NCI-H345 (cell line): ENCODE data around the gene POGLUT3.

Experiments
- DNase-seq: peaks from one replicate; lab custom pipeline; 2025; lab: John Stamatoyannopoulos, UW

The POGLUT3 gene

DNA sequence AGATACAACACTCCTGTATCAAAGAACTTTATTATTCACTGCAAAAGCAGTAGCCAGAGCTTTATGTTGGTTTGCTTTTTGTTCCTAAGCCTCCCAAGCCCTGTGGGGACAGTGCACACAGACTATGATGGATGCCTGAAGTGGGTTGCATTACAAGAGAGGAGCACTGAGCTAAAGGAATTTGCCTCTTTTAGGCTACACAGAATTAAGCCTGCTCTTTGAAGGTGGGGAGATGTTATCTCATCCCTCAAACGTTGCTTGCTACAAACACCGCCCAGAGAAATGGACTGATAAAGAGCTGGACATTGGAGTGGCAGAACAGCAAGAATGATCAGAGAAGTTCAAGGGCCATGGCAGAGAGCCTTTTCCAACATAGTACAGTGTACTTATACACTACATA is 2.5 kb upstream of the POGLUT3 start:
- no peak for DNase-seq

- no peak for DNase-seq
Observed at GRCh38 chr11:108500169-108500568, 2.0 kb upstream of the POGLUT3 start.

- no peak for DNase-seq
Observed at GRCh38 chr11:108498816-108499408, 728 bp upstream of the POGLUT3 start.

DNA sequence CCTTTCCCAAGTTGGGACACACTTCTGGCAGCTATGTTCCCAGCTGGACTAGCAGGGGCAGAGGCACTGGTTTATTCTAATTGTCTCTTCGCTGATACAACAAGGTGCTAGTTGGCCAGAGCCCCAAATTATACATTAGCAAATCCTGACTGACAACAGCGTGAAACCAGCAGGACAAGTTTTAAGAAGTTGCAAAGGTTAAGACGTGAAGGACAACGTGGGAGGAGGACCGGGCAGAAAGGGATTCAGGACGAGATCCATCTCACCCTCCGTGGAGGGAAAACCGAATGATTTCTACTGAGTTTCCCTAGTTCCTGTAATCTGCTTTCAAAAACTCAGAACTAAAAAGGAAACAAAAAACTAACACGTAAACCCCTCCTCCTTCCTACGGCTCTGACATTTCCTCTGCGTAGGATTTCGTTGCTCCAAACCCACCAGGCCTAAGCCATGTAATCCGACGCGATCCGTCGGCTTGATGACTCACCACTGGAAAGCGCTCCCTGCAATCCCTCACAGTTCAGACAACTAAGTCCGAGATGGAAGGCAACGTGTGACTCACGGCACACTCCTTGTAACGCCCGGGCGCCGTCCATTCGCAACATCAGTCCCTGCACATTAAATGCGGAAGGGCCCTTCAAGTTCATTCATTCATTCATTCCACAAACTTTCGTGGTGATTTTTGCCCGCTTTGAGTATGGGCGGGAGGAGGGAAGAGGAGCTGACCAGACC is 703 bp downstream of the POGLUT3 start:
- peak; percentile 86 for DNase-seq

GRCh38 chr11:108496643-108497256 is 1.4 kb downstream of the POGLUT3 start:
- DNase-seq: no peak

GRCh38 chr11:108495326-108495725 is 2.9 kb downstream of the POGLUT3 start:
- DNase-seq: no peak

GRCh38 chr11:108494182-108494581 is 4.0 kb downstream of the POGLUT3 start:
- DNase-seq: peak; percentile 43

- DNase-seq: no peak
Observed at GRCh38 chr11:108491936-108492335, 6.2 kb downstream of the POGLUT3 start.

DNA sequence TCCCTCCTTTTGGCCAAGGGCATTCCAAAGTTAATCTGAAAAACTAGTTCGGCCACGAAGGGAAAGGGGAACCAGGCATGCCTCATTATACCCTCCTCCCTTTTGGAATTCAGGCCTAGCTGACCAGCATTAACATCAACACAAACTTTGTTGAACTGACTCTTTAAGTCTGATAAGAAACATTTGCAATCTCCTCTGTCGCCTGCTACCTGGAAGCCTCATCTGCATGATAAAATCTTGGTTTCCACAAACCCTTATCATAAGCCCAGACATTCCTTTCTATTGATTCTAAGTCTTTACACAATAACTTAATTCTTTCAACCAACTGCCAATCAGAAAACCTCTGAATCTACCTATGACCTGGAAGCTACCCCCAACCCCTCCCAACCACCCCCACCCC is 11.4 kb downstream of the POGLUT3 start:
- DNase-seq: no peak

DNA sequence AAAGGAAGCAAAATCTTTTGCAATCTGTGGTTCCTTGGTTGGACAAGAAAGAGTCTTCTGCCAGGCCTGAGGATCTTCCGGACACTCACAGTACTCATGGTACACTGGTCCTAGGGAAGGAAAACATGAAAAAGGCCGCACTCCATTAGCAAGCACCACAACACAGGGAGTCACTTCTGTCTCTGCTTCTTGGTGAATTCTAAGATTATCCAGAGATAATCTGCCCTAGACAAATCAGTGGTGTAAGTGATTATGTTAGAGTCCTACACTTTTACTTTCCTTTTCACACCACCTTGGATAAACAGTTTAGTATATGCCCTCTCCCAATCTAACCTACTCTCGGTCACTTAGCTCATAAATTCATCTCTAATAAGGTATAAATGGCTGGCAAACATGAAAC is 11.9 kb downstream of the POGLUT3 start:
- no peak for DNase-seq

- no peak for DNase-seq
Observed at GRCh38 chr11:108483163-108483562, 15.0 kb downstream of the POGLUT3 start.

- no peak for DNase-seq
Observed at GRCh38 chr11:108474664-108475463, 23.3 kb downstream of the POGLUT3 start.

DNA sequence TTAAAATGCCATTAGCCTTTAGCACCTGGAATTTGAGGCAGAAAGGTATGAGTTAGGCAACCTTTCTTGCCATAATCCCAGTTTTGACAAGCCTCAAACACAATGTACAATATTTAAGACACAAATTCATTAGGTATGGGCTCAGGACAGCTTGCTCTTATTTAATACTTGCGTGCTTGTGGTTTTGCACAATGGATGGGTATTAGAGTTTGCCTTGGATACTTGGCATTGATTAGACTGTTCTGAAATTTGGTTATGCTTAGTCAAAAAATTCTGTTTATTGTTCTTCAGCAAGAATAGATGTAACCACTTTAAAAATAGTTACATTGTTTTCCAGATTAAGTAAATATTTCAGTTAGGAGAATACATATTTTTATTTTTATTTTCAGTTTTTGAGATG is 25.5 kb downstream of the POGLUT3 start:
- DNase-seq: no peak

GRCh38 chr11:108468478-108468864 is 29.7 kb downstream of the POGLUT3 start:
- DNase-seq: no peak

DNA sequence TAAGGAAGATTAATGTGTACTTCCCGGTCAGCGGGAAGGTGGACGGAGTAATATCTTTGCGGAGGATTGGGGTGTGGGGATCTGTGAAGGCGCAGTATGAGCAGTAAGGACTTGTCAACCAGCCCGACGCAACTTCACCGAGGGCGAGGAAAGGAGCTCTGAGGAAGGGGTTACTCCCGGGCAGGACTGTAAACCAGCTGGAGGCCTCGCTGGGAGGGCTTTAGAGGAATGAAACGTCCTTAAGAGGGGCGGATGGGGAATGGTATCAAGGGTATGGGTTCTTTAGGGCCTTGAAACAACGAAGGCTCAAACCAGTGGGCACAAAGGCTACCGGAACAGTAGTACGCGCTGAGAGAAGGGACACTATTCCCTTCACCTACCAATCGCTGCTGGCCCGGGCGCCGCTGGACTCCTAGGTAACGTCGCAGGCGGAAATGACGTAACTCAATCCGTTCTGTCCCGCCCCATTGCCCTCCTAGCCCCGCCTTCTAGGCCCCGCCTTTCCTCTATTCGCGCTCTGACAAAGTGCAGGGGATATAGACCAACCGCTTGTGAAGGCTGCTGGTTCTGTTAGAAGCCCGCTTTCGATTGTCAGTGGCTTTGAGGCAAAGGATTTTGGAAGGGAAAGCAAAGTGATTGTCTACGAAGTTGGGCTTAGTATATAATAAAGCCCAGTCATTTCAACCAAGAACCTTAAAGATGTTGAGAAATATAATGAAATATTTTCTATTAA is 30.9 kb downstream of the POGLUT3 start, which contains the start of gene C11orf65:
Gene C11orf65, minus strand, starts transcription at position 439 of the 733 bp plus-strand sequence. CDS start 5,970 bp downstream, outside the sequence.
- peak; percentile 98 for DNase-seq

GRCh38 chr11:108466405-108466804 is 31.8 kb downstream of the POGLUT3 start:
- no peak for DNase-seq

DNA sequence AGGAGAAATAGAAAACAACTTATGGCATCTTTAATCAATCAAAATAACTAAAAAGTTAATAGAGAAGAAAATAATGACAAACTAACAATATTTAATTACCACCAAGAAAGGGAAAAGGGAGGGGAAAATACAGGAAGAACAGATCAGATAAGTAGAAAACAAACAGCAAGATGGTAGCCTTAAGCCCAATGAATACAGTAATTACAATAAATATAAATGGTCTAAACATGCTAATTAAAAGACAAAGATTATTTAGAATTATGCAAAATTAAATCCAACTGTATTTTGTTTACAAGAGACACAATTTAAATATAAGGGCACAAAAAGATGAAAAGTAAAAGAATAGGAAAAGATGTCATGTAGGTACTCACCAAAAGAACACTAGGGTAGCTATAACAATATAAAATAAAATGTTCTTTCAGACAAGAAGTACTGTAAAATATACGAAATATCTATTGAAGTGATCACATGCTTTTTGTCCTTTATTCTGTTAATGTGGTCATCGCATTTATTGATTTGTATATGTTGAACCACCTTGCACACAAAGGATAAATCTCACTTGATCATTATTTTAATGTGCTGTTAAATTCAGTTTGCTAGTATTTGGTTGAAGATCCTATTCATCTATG is 44.9 kb downstream of the POGLUT3 start:
- DNase-seq: no peak
